ENCODE results near the gene GCSAM.
A peak's percentile ranks its signal among the peaks of the same experiment; 100 is the strongest.

The GCSAM gene

GRCh38 chr3:112104774-112105173 is 28.3 kb downstream of the GCSAM start:
- no peak for DNase-seq (ENCODE audit: low spot score)

GRCh38 chr3:112101916-112102315 is 31.1 kb downstream of the GCSAM start:
- DNase-seq (ENCODE audit: low spot score) = peak; percentile 50

GRCh38 chr3:112097378-112097777 is 35.7 kb downstream of the GCSAM start:
- DNase-seq (ENCODE audit: low spot score) = peak; percentile 88

- DNase-seq (ENCODE audit: low spot score) = no peak
These were observed 36.9 kb downstream of the GCSAM start for GRCh38 chr3:112096176-112096575.

GRCh38 chr3:112095731-112096130 is 37.3 kb downstream of the GCSAM start:
- no peak for DNase-seq (ENCODE audit: low spot score)

GRCh38 chr3:112093180-112093522 is 39.9 kb downstream of the GCSAM start:
- no peak for DNase-seq (ENCODE audit: low spot score)

- DNase-seq (ENCODE audit: low spot score) = peak; percentile 73
These were observed 40.4 kb downstream of the GCSAM start for GRCh38 chr3:112092496-112093179.

- DNase-seq (ENCODE audit: low spot score) = no peak
These were observed 42.0 kb downstream of the GCSAM start for GRCh38 chr3:112090887-112091586.

- DNase-seq (ENCODE audit: low spot score) = no peak
These were observed 42.8 kb downstream of the GCSAM start for GRCh38 chr3:112089956-112090886.

GRCh38 chr3:112088944-112089343 is 44.1 kb downstream of the GCSAM start:
- DNase-seq (ENCODE audit: low spot score) = no peak

GRCh38 chr3:112087746-112088145 is 45.3 kb downstream of the GCSAM start:
- DNase-seq (ENCODE audit: low spot score) = no peak

- peak; percentile 34 for DNase-seq (ENCODE audit: low spot score)
These were observed 46.0 kb downstream of the GCSAM start for GRCh38 chr3:112086875-112087524.

GRCh38 chr3:112086076-112086854 is 46.8 kb downstream of the GCSAM start, which contains the start of gene C3orf52:
C3orf52 (plus strand) TSS chr3:112086389; CDS start chr3:112086408, 19 bp downstream.
- peak; percentile 97 for DNase-seq (ENCODE audit: low spot score)

- no peak for DNase-seq (ENCODE audit: low spot score)
These were observed 47.3 kb downstream of the GCSAM start for GRCh38 chr3:112085735-112086075.

GRCh38 chr3:112084980-112085705 is 47.9 kb downstream of the GCSAM start:
- no peak for DNase-seq (ENCODE audit: low spot score)

GRCh38 chr3:112083239-112083638 is 49.8 kb downstream of the GCSAM start:
- no peak for DNase-seq (ENCODE audit: low spot score)

GRCh38 chr3:112078125-112079083 is 54.6 kb downstream of the GCSAM start:
- DNase-seq (ENCODE audit: low spot score) = no peak

- DNase-seq (ENCODE audit: low spot score) = peak; percentile 81
These were observed 58.2 kb downstream of the GCSAM start for GRCh38 chr3:112074616-112075497.
